ENCODE data around the gene MYL6. TPM values are rescaled to one million over a fixed set of nuclear protein-coding genes. Genes with fewer than 3 reads are reported as not detected.

MYL6 gene
- total RNA-seq, 4 donors from 2014 or later = 1,110 to 2,359 (median 1,915) TPM

DNA sequence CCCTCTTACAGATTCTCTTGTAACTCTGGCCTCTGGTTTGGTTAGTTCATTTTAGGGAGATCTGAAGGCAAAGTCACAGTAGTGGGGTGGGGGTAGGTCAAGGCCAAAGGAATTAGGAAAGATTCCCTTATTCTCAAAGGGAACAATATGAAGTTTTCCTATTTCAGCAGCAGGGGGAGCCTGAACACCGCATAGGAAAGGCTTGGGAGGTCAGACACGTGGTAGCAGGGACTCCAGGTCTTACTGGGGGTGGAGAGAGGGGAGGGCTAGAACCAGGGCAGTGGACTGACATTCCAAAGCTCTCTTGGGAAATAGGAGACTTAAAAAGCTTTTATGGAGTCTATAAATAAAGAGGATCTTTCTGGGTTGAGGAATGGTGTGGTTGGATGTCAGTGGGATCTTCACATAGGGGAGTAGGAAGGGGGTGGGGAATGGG is 38.8 kb upstream of the MYL6 start:
- intact Hi-C loops (cut with DNase I) = no loop called here
- 0% methylated on average over 2 of the region's 2 CpGs for WGBS, 2 donors
- H3K4me1 ChIP-seq = peaks cover 18 to 22% of the 10 kb centered on the region in 2 donors
- H3K9me3 ChIP-seq = no peaks in the 10 kb centered on the region
- H3K36me3 ChIP-seq = peaks cover 11 to 12% of the 10 kb centered on the region in 2 donors
- TF ChIP-seq POLR2A (IDR thresholded peaks at IDR 0.05) = no peak
- TF ChIP-seq, protein P1, sequence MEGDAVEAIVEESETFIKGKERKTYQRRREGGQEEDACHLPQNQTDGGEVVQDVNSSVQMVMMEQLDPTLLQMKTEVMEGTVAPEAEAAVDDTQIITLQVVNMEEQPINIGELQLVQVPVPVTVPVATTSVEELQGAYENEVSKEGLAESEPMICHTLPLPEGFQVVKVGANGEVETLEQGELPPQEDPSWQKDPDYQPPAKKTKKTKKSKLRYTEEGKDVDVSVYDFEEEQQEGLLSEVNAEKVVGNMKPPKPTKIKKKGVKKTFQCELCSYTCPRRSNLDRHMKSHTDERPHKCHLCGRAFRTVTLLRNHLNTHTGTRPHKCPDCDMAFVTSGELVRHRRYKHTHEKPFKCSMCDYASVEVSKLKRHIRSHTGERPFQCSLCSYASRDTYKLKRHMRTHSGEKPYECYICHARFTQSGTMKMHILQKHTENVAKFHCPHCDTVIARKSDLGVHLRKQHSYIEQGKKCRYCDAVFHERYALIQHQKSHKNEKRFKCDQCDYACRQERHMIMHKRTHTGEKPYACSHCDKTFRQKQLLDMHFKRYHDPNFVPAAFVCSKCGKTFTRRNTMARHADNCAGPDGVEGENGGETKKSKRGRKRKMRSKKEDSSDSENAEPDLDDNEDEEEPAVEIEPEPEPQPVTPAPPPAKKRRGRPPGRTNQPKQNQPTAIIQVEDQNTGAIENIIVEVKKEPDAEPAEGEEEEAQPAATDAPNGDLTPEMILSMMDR (IDR thresholded peaks at IDR 0.05) = peak; percentile 66 to 96 (median 90)
- no peaks in the 10 kb centered on the region for H3K27me3 ChIP-seq
- peak overlapping the region in 2 of 3 donors; percentile 87 to 94 for H3K27ac ChIP-seq
- H3K4me3 ChIP-seq (replicated peaks in 1 of 3) = peak overlapping the region in 1 of 3 donors; percentile 83
- DNase-seq = peak; percentile 82 to 85

DNA sequence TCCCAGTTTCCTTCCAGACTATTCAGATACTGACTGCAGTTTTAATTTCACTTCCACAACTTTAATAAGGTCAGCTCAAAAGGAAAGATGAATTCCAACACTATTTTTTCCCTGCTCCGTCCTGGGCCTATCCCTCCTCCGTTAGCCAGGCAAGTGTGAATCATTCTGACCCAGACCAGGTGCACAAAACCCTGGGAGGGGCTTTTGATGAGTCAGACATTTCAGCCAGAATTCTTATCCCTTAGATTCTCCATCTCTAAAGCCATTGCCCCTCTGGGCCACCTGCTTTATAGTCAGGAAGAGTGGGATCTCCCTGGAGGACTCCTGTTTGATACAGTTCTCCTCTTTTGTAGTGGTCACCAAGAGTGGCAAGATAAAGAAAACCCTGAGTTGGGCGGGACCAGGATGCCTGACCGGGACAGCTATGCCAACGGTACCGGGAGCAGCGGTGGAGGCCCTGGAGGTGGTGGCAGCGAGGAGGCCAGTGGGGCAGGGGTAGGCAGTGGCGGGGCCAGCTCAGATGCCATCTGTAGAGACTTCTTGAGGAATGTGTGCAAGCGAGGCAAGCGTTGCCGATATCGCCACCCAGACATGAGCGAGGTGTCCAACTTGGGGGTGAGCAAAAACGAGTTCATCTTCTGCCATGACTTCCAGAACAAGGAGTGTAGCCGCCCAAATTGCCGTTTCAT is 37.9 kb upstream of the MYL6 start:
- peaks cover 27 to 31% of the 10 kb centered on the region in 2 donors for H3K4me1 ChIP-seq

DNA sequence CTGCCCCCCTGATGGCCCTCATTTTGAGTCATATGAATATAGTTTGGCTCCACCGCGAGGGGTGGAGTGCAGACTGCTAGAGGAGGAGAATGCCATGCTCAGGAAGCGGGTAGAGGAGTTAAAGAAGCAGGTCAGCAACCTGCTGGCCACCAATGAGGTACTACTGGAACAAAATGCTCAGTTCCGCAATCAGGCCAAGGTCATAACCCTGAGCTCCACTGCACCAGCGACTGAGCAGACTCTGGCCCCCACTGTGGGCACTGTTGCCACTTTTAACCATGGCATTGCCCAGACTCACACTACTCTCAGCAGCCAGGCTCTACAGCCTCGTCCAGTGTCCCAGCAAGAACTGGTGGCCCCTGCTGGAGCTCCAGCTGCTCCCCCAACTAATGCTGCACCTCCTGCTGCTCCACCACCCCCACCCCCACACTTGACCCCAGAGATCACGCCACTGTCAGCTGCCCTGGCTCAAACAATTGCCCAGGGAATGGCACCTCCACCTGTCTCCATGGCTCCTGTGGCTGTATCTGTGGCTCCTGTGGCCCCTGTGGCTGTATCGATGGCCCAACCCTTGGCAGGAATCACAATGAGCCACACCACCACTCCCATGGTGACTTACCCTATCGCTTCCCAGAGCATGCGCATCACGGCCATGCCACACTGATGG is 36.8 kb upstream of the MYL6 start:
- peaks cover 11 to 12% of the 10 kb centered on the region in 2 donors for H3K36me3 ChIP-seq
- intact Hi-C loops (cut with DNase I) = loop anchor here (2.0 to 10.0 kb wide), 3 partner anchors 67 to 343 kb away; partner anchors contain the start of genes NABP2, RNF41, SMARCC2 and SPRYD4
- peaks cover 36 to 41% of the 10 kb centered on the region in 2 donors for H3K4me1 ChIP-seq
- DNase-seq = no peak
- TF ChIP-seq, protein P1 (IDR thresholded peaks at IDR 0.05) = no peak
- TF ChIP-seq POLR2A (IDR thresholded peaks at IDR 0.05) = no peak
- H3K9me3 ChIP-seq = no peaks in the 10 kb centered on the region
- H3K4me3 ChIP-seq (replicated peaks in 1 of 3) = no peak overlapping the region
- H3K27ac ChIP-seq = no peak overlapping the region
- no peaks in the 10 kb centered on the region for H3K27me3 ChIP-seq
- WGBS, 2 donors = 89 to 91% methylated on average over 7 to 10 of the region's 11 CpGs

More for the DNA sequence above, 37.9 kb upstream of the MYL6 start:
- intact Hi-C loops (cut with DNase I) = loop anchor here (2.0 to 10.0 kb wide), 3 partner anchors 68 to 344 kb away; partner anchors contain the start of genes NABP2, RNF41, SMARCC2 and SPRYD4
- DNase-seq = no peak
- H3K27me3 ChIP-seq = no peaks in the 10 kb centered on the region
- 92 to 94% methylated on average over 17 of the region's 17 CpGs for WGBS, 2 donors
- no peak overlapping the region for H3K4me3 ChIP-seq (replicated peaks in 1 of 3)
- no peaks in the 10 kb centered on the region for H3K9me3 ChIP-seq
- peak overlapping the region in 1 of 3 donors; percentile 54 for H3K27ac ChIP-seq
- H3K36me3 ChIP-seq = peaks cover 11 to 12% of the 10 kb centered on the region in 2 donors
- TF ChIP-seq POLR2A (IDR thresholded peaks at IDR 0.05) = no peak
- TF ChIP-seq, protein P1 (IDR thresholded peaks at IDR 0.05) = no peak

DNA sequence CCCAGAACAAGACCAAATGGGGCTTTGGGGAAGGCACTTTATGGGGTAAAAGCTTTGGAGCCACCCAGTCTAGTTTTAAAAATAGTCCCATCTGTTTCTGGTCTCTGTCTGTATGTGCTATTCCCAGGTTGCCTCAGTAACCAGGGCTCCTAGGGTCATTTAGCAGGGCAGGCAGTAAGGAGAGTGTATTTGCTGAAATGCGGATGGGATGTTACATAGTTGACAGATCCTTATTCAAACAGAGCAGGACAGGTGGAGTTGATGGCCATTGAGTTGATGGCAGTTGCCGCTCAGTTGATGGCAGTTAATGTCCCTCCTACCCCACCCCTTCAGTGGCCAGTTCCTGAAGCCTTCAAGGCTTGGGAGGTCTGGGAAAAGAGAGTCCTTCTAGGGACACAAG is 35.5 kb upstream of the MYL6 start:
- intact Hi-C loops (cut with DNase I) = loop anchor here (10.0 kb wide), 2 partner anchors 102 to 342 kb away; partner anchors contain the start of genes NABP2, RNF41 and SPRYD4
- WGBS, 2 donors = 91 to 96% methylated on average over 2 of the region's 2 CpGs
- Histone ChIP-seq H3K27ac (no peak overlapping the region), H3K36me3 (peaks cover 11 to 12% of the 10 kb centered on the region in 2 donors), H3K4me3 (replicated peaks in 1 of 3) (no peak overlapping the region), H3K4me1 (peaks cover 48 to 53% of the 10 kb centered on the region in 2 donors), H3K9me3 (no peaks in the 10 kb centered on the region), H3K27me3 (no peaks in the 10 kb centered on the region)
- no peak for TF ChIP-seq POLR2A (IDR thresholded peaks at IDR 0.05)
- TF ChIP-seq, protein P1 (IDR thresholded peaks at IDR 0.05) = no peak
- DNase-seq = no peak

All from thyroid gland (tissue), 4 donors.